SH-SY5Y (cell line): Measurements from ENCODE around the gene SLC66A3.

Source experiments
- GATA2 ChIP-seq: IDR thresholded peaks from 2 replicates; pipeline ENCODE4 v1.6.1; 2011; ENCODE audit warnings: mild to moderate bottlenecking, low read depth, low read length
- GATA3 ChIP-seq: IDR thresholded peaks from 2 replicates; pipeline ENCODE4 v1.6.1; 2011; ENCODE audit warnings: low read depth, mild to moderate bottlenecking, low read length, moderate library complexity

- TF ChIP-seq GATA2 (no peak), GATA3 (no peak)
Measured at GRCh38 chr2:11177871-11178690, 22.8 kb downstream of the SLC66A3 start.
